HEK293 (cell line): ENCODE measurements around the gene MDP1.

ENCODE experiments used
- CTCF ChIA-PET: fragments of 350-600 bp; formaldehyde crosslinking; extraction: SDS; loops from one replicate; lab custom pipeline; 2021; ENCODE audit warnings: antibody characterized with exemption; lab: Yijun Ruan, JAX
- POLR2A ChIA-PET: fragments of 300-600 bp; formaldehyde crosslinking; extraction: SDS; loops from one replicate; lab custom pipeline; 2020; ENCODE audit warnings: antibody characterized with exemption, inconsistent platforms; lab: Yijun Ruan, JAX
- H3K27ac ChIP-seq: fragments of 200-500 bp; sonication (Bioruptor generic); 2 replicates; pipeline ENCODE4 v1.5.1; 2014; ENCODE audit warnings: low read depth, low read length, control low read depth, inconsistent platforms; ENCODE audit errors: extremely low read depth
- H3K36me3 ChIP-seq, 2 experiments: fragments of 200-500 bp in 1 of 2; sonication (Bioruptor generic) in 1 of 2; 1 replicate in 1 of 2; 2 replicates in 1 of 2; pipeline ENCODE4 v1.5.1; 2014 to 2017; ENCODE audit warnings: inconsistent platforms in 2 of 2, low read length in 2 of 2; ENCODE audit not compliant: control insufficient read depth in 2 of 2, insufficient read depth in 1 of 2
- H3K4me1 ChIP-seq: fragments of 200-500 bp; sonication (Bioruptor generic); 2 replicates; pipeline ENCODE4 v1.5.1; 2014; ENCODE audit warnings: mild to moderate bottlenecking, low read length, inconsistent platforms; ENCODE audit not compliant: control insufficient read depth, insufficient read depth
- H3K4me3 ChIP-seq: 2 replicates; pipeline ENCODE4 v1.5.1; 2011; ENCODE audit warnings: low read depth, mild to moderate bottlenecking, control low read depth, low read length, moderate library complexity
- H3K9me3 ChIP-seq: fragments of 200-500 bp; sonication (Bioruptor generic); 2 replicates; pipeline ENCODE4 v1.5.1; 2014; ENCODE audit warnings: low read depth, low read length, inconsistent platforms; ENCODE audit not compliant: control insufficient read depth, insufficient read depth
- BCL11B ChIP-seq: fragments of 450-650 bp; formaldehyde crosslinking; IDR thresholded peaks from 2 replicates; pipeline ENCODE4 v1.5.1; 2016; ENCODE audit warnings: low read depth, missing biosample characterization, missing genetic modification characterization
- GLIS1 ChIP-seq: fragments of 450-650 bp; formaldehyde crosslinking; IDR thresholded peaks from 2 replicates; pipeline ENCODE4 v1.5.1; 2016; ENCODE audit warnings: missing biosample characterization, missing genetic modification characterization
- KLF10 ChIP-seq: fragments of 450-650 bp; IDR thresholded peaks from 2 replicates; pipeline ENCODE4 v1.5.1; 2018; ENCODE audit warnings: missing biosample characterization, mild to moderate bottlenecking, missing genetic modification characterization
- KLF16 ChIP-seq: fragments of 450-650 bp; formaldehyde crosslinking; IDR thresholded peaks from 2 replicates; pipeline ENCODE4 v1.5.1; 2017; ENCODE audit warnings: missing biosample characterization, missing genetic modification characterization
- MEIS1 ChIP-seq: sonication (generic); formaldehyde crosslinking; IDR thresholded peaks from 2 replicates; pipeline ENCODE4 v1.8.1; 2022; ENCODE audit warnings: missing genetic modification reagents, mild to moderate bottlenecking, borderline replicate concordance
- MYNN ChIP-seq: fragments of 450-650 bp; formaldehyde crosslinking; IDR thresholded peaks from 2 replicates; pipeline ENCODE4 v1.5.1; 2016; ENCODE audit warnings: missing biosample characterization, missing genetic modification characterization, borderline replicate concordance
- SETDB1 ChIP-seq: IDR thresholded peaks from one replicate; pipeline ENCODE4 v1.6.1; 2017; ENCODE audit warnings: mild to moderate bottlenecking, low read length, moderate library complexity, mixed read lengths; ENCODE audit not compliant: insufficient read length
- SP2 ChIP-seq: fragments of 450-650 bp; formaldehyde crosslinking; IDR thresholded peaks from 2 replicates; pipeline ENCODE4 v1.5.1; 2016; ENCODE audit warnings: missing biosample characterization, missing genetic modification characterization
- SP7 ChIP-seq: fragments of 450-650 bp; formaldehyde crosslinking; IDR thresholded peaks from 2 replicates; pipeline ENCODE4 v1.5.1; 2016; ENCODE audit warnings: missing biosample characterization, missing genetic modification characterization
- TRIM28 ChIP-seq: IDR thresholded peaks from 2 replicates; pipeline ENCODE4 v1.6.1; 2011; ENCODE audit warnings: low read length, control low read depth, borderline replicate concordance
- ZBTB1 ChIP-seq: fragments of 450-650 bp; formaldehyde crosslinking; IDR thresholded peaks from 2 replicates; pipeline ENCODE4 v1.5.1; 2016; ENCODE audit warnings: missing biosample characterization, missing genetic modification characterization
- ZNF112 ChIP-seq: fragments of 450-650 bp; formaldehyde crosslinking; IDR thresholded peaks from 2 replicates; pipeline ENCODE4 v1.5.0; 2017; ENCODE audit warnings: missing biosample characterization, missing genetic modification characterization
- ZNF132 ChIP-seq: fragments of 450-650 bp; formaldehyde crosslinking; IDR thresholded peaks from 2 replicates; pipeline ENCODE4 v1.5.1; 2017; ENCODE audit warnings: missing biosample characterization, missing genetic modification characterization, borderline replicate concordance
- ZNF24 ChIP-seq: fragments of 450-650 bp; formaldehyde crosslinking; IDR thresholded peaks from 2 replicates; pipeline ENCODE4 v1.5.1; 2016; ENCODE audit warnings: missing biosample characterization, missing genetic modification characterization
- ZNF341 ChIP-seq: fragments of 450-650 bp; formaldehyde crosslinking; IDR thresholded peaks from 2 replicates; pipeline ENCODE4; 2016; ENCODE audit warnings: low read depth, missing biosample characterization, missing genetic modification characterization
- ZNF366 ChIP-seq: fragments of 450-650 bp; formaldehyde crosslinking; conservative IDR thresholded peaks from 2 replicates; pipeline ENCODE4 v1.5.1; 2016; ENCODE audit warnings: missing biosample characterization, missing genetic modification characterization
- ZNF394 ChIP-seq: fragments of 450-650 bp; formaldehyde crosslinking; IDR thresholded peaks from 2 replicates; pipeline ENCODE4 v1.5.1; 2016; ENCODE audit warnings: missing biosample characterization, missing genetic modification characterization, mild to moderate bottlenecking, moderate library complexity, borderline replicate concordance
- ZNF416 ChIP-seq: fragments of 450-650 bp; formaldehyde crosslinking; IDR thresholded peaks from 2 replicates; pipeline ENCODE4 v1.5.1; 2016; ENCODE audit warnings: missing biosample characterization, missing genetic modification characterization
- ZNF433 ChIP-seq: fragments of 450-650 bp; formaldehyde crosslinking; IDR thresholded peaks from 2 replicates; pipeline ENCODE4 v1.5.1; 2016; ENCODE audit warnings: missing biosample characterization, missing genetic modification characterization, low read depth
- ZNF501 ChIP-seq: fragments of 450-650 bp; formaldehyde crosslinking; IDR thresholded peaks from 2 replicates; pipeline ENCODE4 v1.5.1; 2016; ENCODE audit warnings: missing biosample characterization, missing genetic modification characterization
- ZNF529 ChIP-seq: fragments of 450-650 bp; formaldehyde crosslinking; IDR thresholded peaks from 2 replicates; pipeline ENCODE4 v1.5.1; 2017; ENCODE audit warnings: missing genetic modification characterization, missing biosample characterization; ENCODE audit not compliant: insufficient replicate concordance
- ZNF558 ChIP-seq: fragments of 450-650 bp; formaldehyde crosslinking; IDR thresholded peaks from 2 replicates; pipeline ENCODE4 v1.5.1; 2016; ENCODE audit warnings: missing biosample characterization, missing genetic modification characterization
- ZNF600 ChIP-seq: fragments of 450-650 bp; formaldehyde crosslinking; IDR thresholded peaks from 2 replicates; pipeline ENCODE4 v1.5.1; 2016; ENCODE audit warnings: missing biosample characterization, missing genetic modification characterization
- ZNF621 ChIP-seq: fragments of 450-650 bp; formaldehyde crosslinking; IDR thresholded peaks from 2 replicates; pipeline ENCODE4 v1.5.1; 2017; ENCODE audit warnings: missing biosample characterization, missing genetic modification characterization
- ZNF624 ChIP-seq: fragments of 450-650 bp; formaldehyde crosslinking; IDR thresholded peaks from 2 replicates; pipeline ENCODE4 v1.5.1; 2017; ENCODE audit warnings: missing biosample characterization, missing genetic modification characterization
- ZNF677 ChIP-seq: fragments of 450-650 bp; IDR thresholded peaks from 2 replicates; pipeline ENCODE4 v1.5.0; 2018; ENCODE audit warnings: missing biosample characterization, mild to moderate bottlenecking, missing genetic modification characterization, moderate library complexity
- ZNF701 ChIP-seq: fragments of 450-650 bp; formaldehyde crosslinking; IDR thresholded peaks from 2 replicates; pipeline ENCODE4 v1.5.1; 2016; ENCODE audit warnings: missing biosample characterization, missing genetic modification characterization
- ZNF747 ChIP-seq: fragments of 450-650 bp; formaldehyde crosslinking; IDR thresholded peaks from 2 replicates; pipeline ENCODE4 v1.5.1; 2016; ENCODE audit warnings: missing biosample characterization, missing genetic modification characterization
- TF ChIP-seq, protein P1 (sequence below): fragments of 450-650 bp; formaldehyde crosslinking; IDR thresholded peaks from 2 replicates; pipeline ENCODE4 v1.5.1; 2017; ENCODE audit warnings: missing biosample characterization, missing genetic modification characterization
- TF ChIP-seq, protein P2 (sequence below): fragments of 450-650 bp; formaldehyde crosslinking; conservative IDR thresholded peaks from 2 replicates; pipeline ENCODE4 v1.5.1; 2016; ENCODE audit warnings: low read depth, missing biosample characterization, missing genetic modification characterization
- TF ChIP-seq, protein P3 (sequence below): fragments of 450-650 bp; formaldehyde crosslinking; IDR thresholded peaks from 2 replicates; pipeline ENCODE4 v1.5.1; 2016; ENCODE audit warnings: missing biosample characterization, missing genetic modification characterization

The MDP1 gene

GRCh38 chr14:24232645-24233537 is 17.0 kb upstream of the MDP1 start, which contains the start of gene GMPR2:
Gene GMPR2 (plus strand): TSS chr14:24232929. CDS start chr14:24233254, 325 bp downstream.
- Histone ChIP-seq H3K4me1 (peaks cover 7% of the 10 kb centered on the region), H3K9me3 (no peaks in the 10 kb centered on the region), H3K27ac (peak within 1 kb of the TSS; percentile 92), H3K36me3 (peaks cover 17 to 49% of the 10 kb centered on the region in 2 experiments; a peak in 2 of 3 replicates), H3K4me3 (peak within 1 kb of the TSS; percentile 69)
- ChIA-PET POLR2A (interaction anchor here (1.8 kb wide), 1 partner anchor 9 kb away, joined by 10 read pairs; the partner anchor contains the start of gene TINF2), CTCF (interaction anchor here (0.6 to 1.8 kb wide), 4 partner anchors 10 to 142 kb away, joined by 3 to 7 read pairs (median 3); partner anchors contain the start of genes CIDEB and TINF2)
- TF ChIP-seq ZNF677 (no peak), ZNF132 (tag by site-specific recombination) (no peak), ZNF621 (tag by site-specific recombination) (no peak), KLF10 (tag by site-specific recombination) (no peak; the same call in 1 of the 2 replicates), ZNF433 (tag by site-specific recombination) (no peak), SP2 (peak; percentile 43), ZNF501 (tag by site-specific recombination) (no peak), ZNF366 (tag by site-specific recombination) (peak; percentile 33), BCL11B (no peak), GLIS1 (tag by site-specific recombination) (0 out of 2 replicates have a peak, but pooled peaks have one; percentile 16), ZNF112 (tag by site-specific recombination) (no peak), ZNF341 (tag by site-specific recombination) (peak; percentile 62; the same call in 1 of the 2 replicates), ZNF558 (tag by site-specific recombination) (no peak), ZNF394 (tag by site-specific recombination) (no peak), ZNF24 (tag by site-specific recombination) (no peak), ZNF747 (tag by site-specific recombination) (no peak), ZNF600 (tag by site-specific recombination) (peak; percentile 32; the same call in 1 of the 2 replicates), ZNF701 (tag by site-specific recombination) (peak; percentile 67; the same call in 1 of the 2 replicates), MYNN (no peak), SETDB1 (no peak), ZBTB1 (tag by site-specific recombination) (no peak), ZNF529 (tag by site-specific recombination) (no peak), TRIM28 (no peak; the same call in 1 of the 2 replicates), ZNF416 (no peak), SP7 (tag by site-specific recombination) (no peak; the same call in 1 of the 2 replicates), ZNF624 (tag by site-specific recombination) (no peak), KLF16 (tag by site-specific recombination) (0 out of 2 replicates have a peak, but pooled peaks have one; percentile 15), MEIS1 (no peak)
- TF ChIP-seq, protein P1, sequence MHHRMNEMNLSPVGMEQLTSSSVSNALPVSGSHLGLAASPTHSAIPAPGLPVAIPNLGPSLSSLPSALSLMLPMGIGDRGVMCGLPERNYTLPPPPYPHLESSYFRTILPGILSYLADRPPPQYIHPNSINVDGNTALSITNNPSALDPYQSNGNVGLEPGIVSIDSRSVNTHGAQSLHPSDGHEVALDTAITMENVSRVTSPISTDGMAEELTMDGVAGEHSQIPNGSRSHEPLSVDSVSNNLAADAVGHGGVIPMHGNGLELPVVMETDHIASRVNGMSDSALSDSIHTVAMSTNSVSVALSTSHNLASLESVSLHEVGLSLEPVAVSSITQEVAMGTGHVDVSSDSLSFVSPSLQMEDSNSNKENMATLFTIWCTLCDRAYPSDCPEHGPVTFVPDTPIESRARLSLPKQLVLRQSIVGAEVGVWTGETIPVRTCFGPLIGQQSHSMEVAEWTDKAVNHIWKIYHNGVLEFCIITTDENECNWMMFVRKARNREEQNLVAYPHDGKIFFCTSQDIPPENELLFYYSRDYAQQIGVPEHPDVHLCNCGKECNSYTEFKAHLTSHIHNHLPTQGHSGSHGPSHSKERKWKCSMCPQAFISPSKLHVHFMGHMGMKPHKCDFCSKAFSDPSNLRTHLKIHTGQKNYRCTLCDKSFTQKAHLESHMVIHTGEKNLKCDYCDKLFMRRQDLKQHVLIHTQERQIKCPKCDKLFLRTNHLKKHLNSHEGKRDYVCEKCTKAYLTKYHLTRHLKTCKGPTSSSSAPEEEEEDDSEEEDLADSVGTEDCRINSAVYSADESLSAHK (tag by site-specific recombination) = no peak
- TF ChIP-seq, protein P2, sequence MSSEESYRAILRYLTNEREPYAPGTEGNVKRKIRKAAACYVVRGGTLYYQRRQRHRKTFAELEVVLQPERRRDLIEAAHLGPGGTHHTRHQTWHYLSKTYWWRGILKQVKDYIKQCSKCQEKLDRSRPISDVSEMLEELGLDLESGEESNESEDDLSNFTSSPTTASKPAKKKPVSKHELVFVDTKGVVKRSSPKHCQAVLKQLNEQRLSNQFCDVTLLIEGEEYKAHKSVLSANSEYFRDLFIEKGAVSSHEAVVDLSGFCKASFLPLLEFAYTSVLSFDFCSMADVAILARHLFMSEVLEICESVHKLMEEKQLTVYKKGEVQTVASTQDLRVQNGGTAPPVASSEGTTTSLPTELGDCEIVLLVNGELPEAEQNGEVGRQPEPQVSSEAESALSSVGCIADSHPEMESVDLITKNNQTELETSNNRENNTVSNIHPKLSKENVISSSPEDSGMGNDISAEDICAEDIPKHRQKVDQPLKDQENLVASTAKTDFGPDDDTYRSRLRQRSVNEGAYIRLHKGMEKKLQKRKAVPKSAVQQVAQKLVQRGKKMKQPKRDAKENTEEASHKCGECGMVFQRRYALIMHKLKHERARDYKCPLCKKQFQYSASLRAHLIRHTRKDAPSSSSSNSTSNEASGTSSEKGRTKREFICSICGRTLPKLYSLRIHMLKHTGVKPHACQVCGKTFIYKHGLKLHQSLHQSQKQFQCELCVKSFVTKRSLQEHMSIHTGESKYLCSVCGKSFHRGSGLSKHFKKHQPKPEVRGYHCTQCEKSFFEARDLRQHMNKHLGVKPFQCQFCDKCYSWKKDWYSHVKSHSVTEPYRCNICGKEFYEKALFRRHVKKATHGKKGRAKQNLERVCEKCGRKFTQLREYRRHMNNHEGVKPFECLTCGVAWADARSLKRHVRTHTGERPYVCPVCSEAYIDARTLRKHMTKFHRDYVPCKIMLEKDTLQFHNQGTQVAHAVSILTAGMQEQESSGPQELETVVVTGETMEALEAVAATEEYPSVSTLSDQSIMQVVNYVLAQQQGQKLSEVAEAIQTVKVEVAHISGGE (tag by site-specific recombination) = peak; percentile 94
- TF ChIP-seq, protein P3, sequence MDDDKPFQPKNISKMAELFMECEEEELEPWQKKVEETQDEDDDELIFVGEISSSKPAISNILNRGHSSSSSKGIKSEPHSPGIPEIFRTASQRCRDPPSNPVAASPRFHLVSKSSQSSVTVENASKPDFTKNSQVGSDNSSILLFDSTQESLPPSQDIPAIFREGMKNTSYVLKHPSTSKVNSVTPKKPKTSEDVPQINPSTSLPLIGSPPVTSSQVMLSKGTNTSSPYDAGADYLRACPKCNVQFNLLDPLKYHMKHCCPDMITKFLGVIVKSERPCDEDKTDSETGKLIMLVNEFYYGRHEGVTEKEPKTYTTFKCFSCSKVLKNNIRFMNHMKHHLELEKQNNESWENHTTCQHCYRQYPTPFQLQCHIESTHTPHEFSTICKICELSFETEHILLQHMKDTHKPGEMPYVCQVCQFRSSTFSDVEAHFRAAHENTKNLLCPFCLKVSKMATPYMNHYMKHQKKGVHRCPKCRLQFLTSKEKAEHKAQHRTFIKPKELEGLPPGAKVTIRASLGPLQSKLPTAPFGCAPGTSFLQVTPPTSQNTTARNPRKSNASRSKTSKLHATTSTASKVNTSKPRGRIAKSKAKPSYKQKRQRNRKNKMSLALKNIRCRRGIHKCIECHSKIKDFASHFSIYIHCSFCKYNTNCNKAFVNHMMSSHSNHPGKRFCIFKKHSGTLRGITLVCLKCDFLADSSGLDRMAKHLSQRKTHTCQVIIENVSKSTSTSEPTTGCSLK (tag by site-specific recombination) = no peak
